NCI-H2196 treated with DMSO at 0.1 percent for 48 hours (cell line): ENCODE data around the gene MRPL23.

Experiments
- DNase-seq: peaks from one replicate; lab custom pipeline; 2025; ENCODE audit not compliant: unreplicated experiment; lab: John Stamatoyannopoulos, UW

Gene MRPL23

GRCh38 chr11:1988667-1989317, 41.7 kb downstream of the MRPL23 start:
- no peak for DNase-seq

- no peak for DNase-seq
Measured at GRCh38 chr11:1989953-1990352, 42.8 kb downstream of the MRPL23 start.

- no peak for DNase-seq
Measured at GRCh38 chr11:1990872-1991578, 43.9 kb downstream of the MRPL23 start.

GRCh38 chr11:1992111-1992510, 45.0 kb downstream of the MRPL23 start:
- DNase-seq: no peak

GRCh38 chr11:1994121-1994520, 47.0 kb downstream of the MRPL23 start:
- no peak for DNase-seq

- DNase-seq: no peak
Measured at GRCh38 chr11:1997755-1998154, 50.6 kb downstream of the MRPL23 start, which contains the start of gene H19. TSS of gene H19 (minus strand) at chr11:1997842.

- DNase-seq: no peak
Measured at GRCh38 chr11:1998290-1998689, 51.2 kb downstream of the MRPL23 start.

- DNase-seq: no peak
Measured at GRCh38 chr11:1998861-1999260, 51.7 kb downstream of the MRPL23 start.

- DNase-seq: no peak
Measured at GRCh38 chr11:2002042-2002776, 55.1 kb downstream of the MRPL23 start.

- no peak for DNase-seq
Measured at GRCh38 chr11:2002807-2003206, 55.7 kb downstream of the MRPL23 start.

- no peak for DNase-seq
Measured at GRCh38 chr11:2004466-2004865, 57.3 kb downstream of the MRPL23 start.
